SK-N-SH (cell line): ENCODE measurements around the gene FABP7. TPM values are rescaled to one million over a fixed set of nuclear protein-coding genes. Genes with fewer than 3 reads are reported as not detected.

ENCODE experiments used
- CTCF ChIA-PET: fragments of 300-600, 350-600 bp; formaldehyde crosslinking; extraction: SDS; loops from one replicate; lab custom pipeline; 2021; lab: Yijun Ruan, JAX
- POLR2A ChIA-PET: fragments of 350-600 bp; sonication (Branson Sonifier 250); formaldehyde crosslinking; extraction: SDS; loops from one replicate; lab custom pipeline; 2020; ENCODE audit warnings: antibody characterized with exemption, inconsistent platforms; lab: Yijun Ruan, JAX
- DNase-seq: peaks from one replicate; pipeline ENCODE4 v3.0.0; 2012
- H2AFZ ChIP-seq: fragments of 200-600 bp; sonication (generic); 2 replicates; pipeline ENCODE4 v1.8.1; 2016; ENCODE audit warnings: antibody characterized with exemption, mild to moderate bottlenecking, low read depth
- H3F3A ChIP-seq: fragments of 200-600 bp; sonication (generic); replicated peaks from 2 replicates; pipeline ENCODE3; 2016; ENCODE audit warnings: antibody characterized with exemption, mild to moderate bottlenecking; ENCODE audit not compliant: insufficient read depth
- H3K27ac ChIP-seq, 2 experiments: fragments of 200-500 bp in 1 of 2; fragments of 200-600 bp in 1 of 2; sonication (Bioruptor generic) in 1 of 2; sonication (generic), shearing (Covaris generic) in 1 of 2; 2 replicates each; pipeline versions ENCODE4 v1.5.1 to v1.6.1; 2014 to 2016; ENCODE audit warnings: low read depth in 2 of 2, inconsistent platforms in 1 of 2, low read length in 1 of 2, mild to moderate bottlenecking in 1 of 2, mixed read lengths in 1 of 2
- H3K27me3 ChIP-seq: fragments of 200-600 bp; sonication (generic), shearing (Covaris generic); 2 replicates; pipeline ENCODE4 v1.6.1; 2016; ENCODE audit warnings: mixed run types; ENCODE audit not compliant: insufficient read depth
- H3K36me3 ChIP-seq, 2 experiments: fragments of 200-500 bp in 1 of 2; fragments of 200-600 bp in 1 of 2; sonication (Bioruptor generic) in 1 of 2; sonication (generic) in 1 of 2; replicated peaks in 1 of 2; 2 replicates each; pipeline versions ENCODE3 to v1.5.1; 2014 to 2016; ENCODE audit warnings: low read length in 1 of 2, mild to moderate bottlenecking in 1 of 2; ENCODE audit not compliant: insufficient read depth in 2 of 2, control insufficient read depth in 1 of 2
- H3K4me1 ChIP-seq, 2 experiments: fragments of 200-500 bp in 1 of 2; fragments of 200-600 bp in 1 of 2; sonication (Bioruptor generic) in 1 of 2; sonication (generic), shearing (Covaris generic) in 1 of 2; 2 replicates each; pipeline versions ENCODE4 v1.5.1 to v1.6.1; 2014 to 2016; ENCODE audit warnings: low read depth in 1 of 2, low read length in 1 of 2, mixed run types in 1 of 2; ENCODE audit not compliant: insufficient read depth in 2 of 2, control insufficient read depth in 1 of 2
- H3K4me2 ChIP-seq: fragments of 200-600 bp; sonication (generic), shearing (Covaris generic); 2 replicates; pipeline ENCODE4 v1.6.1; 2017; ENCODE audit warnings: mixed run types
- H3K4me3 ChIP-seq, 2 experiments: fragments of 200-500 bp in 1 of 2; fragments of 200-600 bp in 1 of 2; sonication (Bioruptor generic) in 1 of 2; sonication (generic), shearing (Covaris generic) in 1 of 2; 2 replicates each; pipeline versions ENCODE4 v1.5.1 to v1.8.1; 2014 to 2016; ENCODE audit warnings: low read depth in 2 of 2, inconsistent platforms in 1 of 2, low read length in 1 of 2, mild to moderate bottlenecking in 1 of 2, mixed read lengths in 1 of 2, moderate library complexity in 1 of 2
- H3K79me2 ChIP-seq: fragments of 200-600 bp; sonication (generic); 2 replicates; pipeline ENCODE4 v1.8.1; 2017; ENCODE audit warnings: mild to moderate bottlenecking; ENCODE audit not compliant: insufficient read depth
- H3K9ac ChIP-seq: fragments of 200-600 bp; sonication (generic); 2 replicates; pipeline ENCODE4 v1.6.1; 2017; ENCODE audit warnings: mixed run types
- H3K9me2 ChIP-seq: fragments of 200-600 bp; sonication (generic); 2 replicates; pipeline ENCODE4 v1.6.1; 2017; ENCODE audit warnings: mixed run types
- H3K9me3 ChIP-seq: fragments of 200-600 bp; sonication (generic); 2 replicates; pipeline ENCODE4 v1.6.1; 2017; ENCODE audit warnings: mixed run types, mild to moderate bottlenecking, moderate library complexity
- H4K20me1 ChIP-seq: fragments of 200-600 bp; sonication (generic); 2 replicates; pipeline ENCODE4 v1.6.1; 2017; ENCODE audit warnings: mild to moderate bottlenecking, mixed run types; ENCODE audit not compliant: insufficient read depth
- EP300 ChIP-seq, 2 experiments: IDR thresholded peaks; 2 replicates each; pipeline versions ENCODE4 v1.4.0 to v1.6.1; 2012; ENCODE audit warnings: borderline replicate concordance in 1 of 2, low read depth in 1 of 2, low read length in 1 of 2
- EZH2phosphoT487 ChIP-seq: fragments of 200-600 bp; sonication (generic); IDR thresholded peaks from 2 replicates; pipeline ENCODE4 v1.6.1; 2017; ENCODE audit warnings: low read depth, mixed run types, mild to moderate bottlenecking, antibody characterized with exemption, moderate library complexity, borderline replicate concordance
- FOXM1 ChIP-seq: IDR thresholded peaks from 2 replicates; pipeline ENCODE4 v1.4.0; 2012; ENCODE audit warnings: low read depth, mild to moderate bottlenecking
- GABPA ChIP-seq: IDR thresholded peaks from 2 replicates; pipeline ENCODE4 v1.4.0; 2012; ENCODE audit warnings: low read depth, mild to moderate bottlenecking
- GATA2 ChIP-seq: sonication (generic); formaldehyde crosslinking; IDR thresholded peaks from 2 replicates; pipeline ENCODE4 v1.5.0; 2020; ENCODE audit warnings: mild to moderate bottlenecking, missing genetic modification reagents
- MXI1 ChIP-seq: IDR thresholded peaks from 2 replicates; pipeline ENCODE4 v1.6.1; 2012; ENCODE audit warnings: mild to moderate bottlenecking, low read depth, low read length, improper control_type of control experiment
- NRF1 ChIP-seq: IDR thresholded peaks from 2 replicates; pipeline ENCODE4 v1.6.1; 2012; ENCODE audit warnings: low read depth, mild to moderate bottlenecking, low read length
- POLR2AphosphoS5 ChIP-seq: IDR thresholded peaks from 2 replicates; pipeline ENCODE4 v1.6.1; 2012; ENCODE audit warnings: low read depth, low read length
- SIN3A ChIP-seq: IDR thresholded peaks from 2 replicates; pipeline ENCODE4 v1.6.1; 2012; ENCODE audit warnings: low read depth, mild to moderate bottlenecking, low read length, moderate library complexity, borderline replicate concordance
- SMC3 ChIP-seq: IDR thresholded peaks from 2 replicates; pipeline ENCODE4 v1.6.1; 2012; ENCODE audit warnings: low read depth, low read length, improper control_type of control experiment
- TCF12 ChIP-seq: IDR thresholded peaks from 2 replicates; pipeline ENCODE4 v1.4.0; 2012
- TEAD4 ChIP-seq: IDR thresholded peaks from 2 replicates; pipeline ENCODE4 v1.4.0; 2012; ENCODE audit warnings: mild to moderate bottlenecking, borderline replicate concordance; ENCODE audit not compliant: insufficient read depth
- WGBS: methylation state at CpG from one replicate; pipeline ENCODE4 v1.1.6; 2017; ENCODE audit warnings: low lambda C conversion rate; 5-methylcytosine and 5-hydroxymethylcytosine counted together
- polyA plus RNA-seq, 3 experiments: library from polyadenylated mRNA; depleted of rRNA; stranded (reverse); fragments of >200 nt; gene quantifications; 2 replicates each; pipeline ENCODE4 v1.2.3, GENCODE V29; 2012
- TF ChIP-seq, protein P1 (sequence below): fragments of 150-350 bp; IDR thresholded peaks from 2 replicates; pipeline ENCODE4 v1.6.1; 2017; ENCODE audit warnings: antibody characterized with exemption, low read length, low read depth, borderline replicate concordance
- TF ChIP-seq, protein P2 (sequence below): IDR thresholded peaks from 2 replicates; pipeline ENCODE4 v1.4.0; 2012; ENCODE audit warnings: low read depth
- TF ChIP-seq, protein P3 (sequence below): IDR thresholded peaks from 2 replicates; pipeline ENCODE4; 2012
- TF ChIP-seq, protein P4 (sequence below): IDR thresholded peaks from 2 replicates; pipeline ENCODE4 v1.4.0; 2012; ENCODE audit warnings: low read depth, borderline replicate concordance

The FABP7 gene
- polyA plus RNA-seq, 1 of the 3 experiments (the other 2 are of a cell fraction) = not detected

DNA sequence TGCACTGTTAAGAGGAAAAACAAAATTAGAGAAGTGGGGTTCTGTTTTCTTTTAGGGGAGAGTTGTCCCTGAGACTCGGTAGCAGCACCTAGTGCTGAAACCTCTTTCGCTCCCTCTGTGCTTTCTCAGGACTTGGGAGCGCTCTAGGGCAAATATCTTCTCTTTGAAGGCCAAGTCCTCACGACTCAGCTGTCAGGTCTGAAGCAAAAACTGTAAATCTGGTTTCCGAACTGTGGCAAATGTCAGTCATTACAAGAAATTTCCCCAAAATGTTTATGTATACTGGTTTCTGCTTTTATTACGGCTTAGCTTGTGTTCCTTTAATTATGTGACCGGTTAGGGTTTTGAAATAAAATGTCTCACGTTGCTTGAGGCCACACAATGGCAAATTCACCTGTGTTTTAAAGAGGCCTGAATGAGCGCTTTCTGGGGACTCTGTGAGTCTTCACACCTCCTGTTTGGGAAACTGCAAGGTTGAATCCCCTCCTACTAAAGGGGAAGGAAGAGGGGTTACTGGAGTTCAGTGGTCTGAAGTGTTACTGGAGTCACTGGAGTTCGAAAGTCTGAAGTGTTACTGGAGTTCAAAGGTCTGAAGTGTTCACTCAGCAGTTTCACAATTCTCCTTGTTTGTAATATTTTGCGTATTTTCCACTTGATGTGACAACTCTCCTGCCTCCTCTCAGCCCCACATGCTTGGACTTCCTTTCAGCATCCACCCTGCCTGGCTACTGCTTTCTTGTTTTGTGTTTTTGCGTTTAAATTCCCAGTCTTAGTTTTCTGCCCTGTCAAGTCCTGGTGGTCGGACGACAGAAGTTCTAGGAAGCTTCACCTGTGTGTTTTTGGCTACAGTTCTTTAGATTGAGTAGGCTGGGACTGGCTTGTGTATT, 11.2 kb downstream of the FABP7 start:
- H3K4me3 ChIP-seq = peak overlapping the region; percentile 65 to 82; a peak in 2 of 4 replicates
- ChIA-PET CTCF (interaction anchor here (1.2 to 2.5 kb wide), 2 partner anchors 48 to 64 kb away, joined by 3 to 12 read pairs; no protein-coding TSS in a partner anchor), POLR2A (no interaction called here)
- H4K20me1 ChIP-seq = no peaks in the 10 kb centered on the region
- WGBS = 59% methylated on average over 14 of the region's 14 CpGs
- peak overlapping the region; percentile 87 for H3K4me2 ChIP-seq
- TF ChIP-seq SIN3A (no peak), NRF1 (no peak), SMC3 (no peak), EZH2phosphoT487 (no peak), POLR2AphosphoS5 (no peak), FOXM1 (no peak), MXI1 (no peak), GATA2 (CRISPR knock-in tag) (no peak), EP300 (IDR thresholded peaks at IDR 0.05; ENCODE audit: borderline replicate concordance in 1 of 2, low read depth in 1 of 2, low read length in 1 of 2) (no peak), TEAD4 (no peak), TCF12 (no peak)
- TF ChIP-seq, protein P1, sequence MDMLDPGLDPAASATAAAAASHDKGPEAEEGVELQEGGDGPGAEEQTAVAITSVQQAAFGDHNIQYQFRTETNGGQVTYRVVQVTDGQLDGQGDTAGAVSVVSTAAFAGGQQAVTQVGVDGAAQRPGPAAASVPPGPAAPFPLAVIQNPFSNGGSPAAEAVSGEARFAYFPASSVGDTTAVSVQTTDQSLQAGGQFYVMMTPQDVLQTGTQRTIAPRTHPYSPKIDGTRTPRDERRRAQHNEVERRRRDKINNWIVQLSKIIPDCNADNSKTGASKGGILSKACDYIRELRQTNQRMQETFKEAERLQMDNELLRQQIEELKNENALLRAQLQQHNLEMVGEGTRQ = no peak
- TF ChIP-seq, protein P2, sequence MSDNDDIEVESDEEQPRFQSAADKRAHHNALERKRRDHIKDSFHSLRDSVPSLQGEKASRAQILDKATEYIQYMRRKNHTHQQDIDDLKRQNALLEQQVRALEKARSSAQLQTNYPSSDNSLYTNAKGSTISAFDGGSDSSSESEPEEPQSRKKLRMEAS = no peak
- TF ChIP-seq, protein P3, sequence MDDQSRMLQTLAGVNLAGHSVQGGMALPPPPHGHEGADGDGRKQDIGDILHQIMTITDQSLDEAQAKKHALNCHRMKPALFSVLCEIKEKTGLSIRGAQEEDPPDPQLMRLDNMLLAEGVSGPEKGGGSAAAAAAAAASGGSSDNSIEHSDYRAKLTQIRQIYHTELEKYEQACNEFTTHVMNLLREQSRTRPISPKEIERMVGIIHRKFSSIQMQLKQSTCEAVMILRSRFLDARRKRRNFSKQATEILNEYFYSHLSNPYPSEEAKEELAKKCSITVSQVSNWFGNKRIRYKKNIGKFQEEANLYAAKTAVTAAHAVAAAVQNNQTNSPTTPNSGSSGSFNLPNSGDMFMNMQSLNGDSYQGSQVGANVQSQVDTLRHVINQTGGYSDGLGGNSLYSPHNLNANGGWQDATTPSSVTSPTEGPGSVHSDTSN = no peak
- peak overlapping the region; percentile 83 for H2AFZ ChIP-seq
- peaks cover 0 to 9% of the 10 kb centered on the region in 2 experiments; a peak in 1 of 4 replicates for H3K4me1 ChIP-seq
- peaks cover 18% of the 10 kb centered on the region for H3K27me3 ChIP-seq
- no peak overlapping the region for H3K9ac ChIP-seq
- H3K9me3 ChIP-seq = no peaks in the 10 kb centered on the region
- no peak for DNase-seq
- no peaks in the 10 kb centered on the region for H3K79me2 ChIP-seq
- no peaks in the 10 kb centered on the region for H3K36me3 ChIP-seq
- no peak overlapping the region for H3K27ac ChIP-seq
- no peaks in the 10 kb centered on the region for H3K9me2 ChIP-seq
- no peaks in the 10 kb centered on the region for H3F3A ChIP-seq

DNA sequence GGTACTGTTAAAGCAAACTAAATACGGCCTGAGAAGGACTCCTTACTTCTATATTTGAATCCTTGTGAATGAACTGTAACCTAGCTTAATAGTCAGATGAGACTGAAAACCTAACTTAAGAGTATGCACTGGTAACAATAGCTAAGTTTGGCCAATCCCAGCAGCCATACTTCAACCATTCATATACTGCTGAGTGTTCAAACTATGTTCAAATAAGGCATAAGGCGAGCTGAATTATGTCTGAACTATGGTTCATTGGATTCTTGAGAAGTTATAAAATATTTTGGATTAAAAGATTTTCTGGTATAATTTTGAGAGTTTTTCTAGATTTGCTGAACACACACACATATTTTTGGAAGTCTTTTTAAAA, 11.8 kb downstream of the FABP7 start:
- DNase-seq = no peak
- Histone ChIP-seq H3K36me3 (no peaks in the 10 kb centered on the region), H3K27ac (no peak overlapping the region), H3K27me3 (peaks cover 16% of the 10 kb centered on the region), H3K9me3 (no peaks in the 10 kb centered on the region), H3K4me3 (no peak overlapping the region), H3K9ac (no peak overlapping the region), H3K4me1 (peaks cover 0 to 9% of the 10 kb centered on the region in 2 experiments; a peak in 1 of 4 replicates), H2AFZ (no peak overlapping the region), H3F3A (no peaks in the 10 kb centered on the region), H3K4me2 (no peak overlapping the region), H3K9me2 (no peaks in the 10 kb centered on the region), H4K20me1 (no peaks in the 10 kb centered on the region), H3K79me2 (no peaks in the 10 kb centered on the region)
- POLR2A ChIA-PET = no interaction called here
- 93% methylated on average over 2 of the region's 2 CpGs for WGBS
- CTCF ChIA-PET = interaction anchor here (1.2 kb wide), 1 partner anchor 64 kb away, joined by 3 read pairs; no protein-coding TSS in a partner anchor
- TF ChIP-seq FOXM1 (no peak), NRF1 (no peak), GABPA (no peak), EP300 (IDR thresholded peaks at IDR 0.05; ENCODE audit: borderline replicate concordance in 1 of 2, low read depth in 1 of 2, low read length in 1 of 2) (no peak), TEAD4 (no peak)
- TF ChIP-seq, protein P4, sequence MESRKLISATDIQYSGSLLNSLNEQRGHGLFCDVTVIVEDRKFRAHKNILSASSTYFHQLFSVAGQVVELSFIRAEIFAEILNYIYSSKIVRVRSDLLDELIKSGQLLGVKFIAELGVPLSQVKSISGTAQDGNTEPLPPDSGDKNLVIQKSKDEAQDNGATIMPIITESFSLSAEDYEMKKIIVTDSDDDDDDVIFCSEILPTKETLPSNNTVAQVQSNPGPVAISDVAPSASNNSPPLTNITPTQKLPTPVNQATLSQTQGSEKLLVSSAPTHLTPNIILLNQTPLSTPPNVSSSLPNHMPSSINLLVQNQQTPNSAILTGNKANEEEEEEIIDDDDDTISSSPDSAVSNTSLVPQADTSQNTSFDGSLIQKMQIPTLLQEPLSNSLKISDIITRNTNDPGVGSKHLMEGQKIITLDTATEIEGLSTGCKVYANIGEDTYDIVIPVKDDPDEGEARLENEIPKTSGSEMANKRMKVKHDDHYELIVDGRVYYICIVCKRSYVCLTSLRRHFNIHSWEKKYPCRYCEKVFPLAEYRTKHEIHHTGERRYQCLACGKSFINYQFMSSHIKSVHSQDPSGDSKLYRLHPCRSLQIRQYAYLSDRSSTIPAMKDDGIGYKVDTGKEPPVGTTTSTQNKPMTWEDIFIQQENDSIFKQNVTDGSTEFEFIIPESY = no peak
- TF ChIP-seq, protein P1 = no peak
